HCT116 (cell line): Measurements from ENCODE around the gene ARFRP1. TPM values are rescaled to one million over a fixed set of nuclear protein-coding genes. Genes with fewer than 3 reads are reported as not detected.

Experiments used
- ATAC-seq: fragments of 200-7000 bp; cut with Tn5 transposase; 2 replicates; pipeline ENCODE4 v1.9.1; 2020; ENCODE audit warnings: mild to moderate bottlenecking, moderate library complexity
- BruUV-seq: library from RNA; stranded (reverse); fragments of 400-500 nt; replicated peaks from 2 replicates; lab custom pipeline; 2021; lab: Mats Ljungman, UMichigan
- CTCF ChIA-PET: fragments of 300-600 bp; sonication (Branson Sonifier 250); formaldehyde crosslinking; loops from one replicate; lab custom pipeline; 2021; ENCODE audit warnings: antibody characterized with exemption; lab: Charles Lee
- POLR2A ChIA-PET: fragments of 300-600, 350-600 bp; sonication (Branson Sonifier 250); formaldehyde crosslinking; loops from one replicate; lab custom pipeline; 2021; ENCODE audit warnings: antibody characterized with exemption; lab: Charles Lee
- RAD21 ChIA-PET, 2 experiments: fragments of 300-600 bp; sonication (Branson Sonifier 250); formaldehyde crosslinking; loops; one replicate each; lab custom pipeline; 2023; ENCODE audit warnings: low total read pairs in 2 of 2; ENCODE audit not compliant: uncharacterized antibody in 2 of 2, unreplicated experiment in 2 of 2, low non-redundant PET in 1 of 2; lab: Charles Lee
- DNase-seq: peaks from one replicate; pipeline ENCODE4 v3.0.0-alpha.2; 2010; ENCODE audit warnings: low read depth, low spot score
- H2AFZ ChIP-seq: fragments of 200-600 bp; shearing (Covaris generic), sonication (generic); 2 replicates; pipeline ENCODE4 v1.6.1; 2017; ENCODE audit warnings: low read depth, mixed run types, mixed read lengths, antibody characterized with exemption, low read length; ENCODE audit not compliant: poor library complexity, severe bottlenecking
- H3K27ac ChIP-seq: 2 replicates; pipeline ENCODE4 v1.5.1; 2012; ENCODE audit warnings: low read depth, low read length
- H3K27me3 ChIP-seq: fragments of 200-600 bp; sonication (generic); 2 replicates; pipeline ENCODE4 v1.6.1; 2016; ENCODE audit warnings: mixed run types, low read length, mixed read lengths; ENCODE audit not compliant: insufficient read depth
- H3K36me3 ChIP-seq, 2 experiments: fragments of 200-500 bp in 1 of 2; fragments of 200-600 bp in 1 of 2; sonication (Bioruptor generic) in 1 of 2; sonication (generic) in 1 of 2; 2 replicates each; pipeline versions ENCODE4 v1.5.1 to v1.6.1; 2014 to 2016; ENCODE audit warnings: low read length in 2 of 2, inconsistent platforms in 1 of 2, mixed read lengths in 1 of 2, mixed run types in 1 of 2; ENCODE audit not compliant: insufficient read depth in 2 of 2, control insufficient read depth in 1 of 2
- H3K4me1 ChIP-seq, 2 experiments: fragments of 200-600 bp in 1 of 2; sonication (generic) in 1 of 2; 2 replicates each; pipeline versions ENCODE4 v1.5.1 to v1.6.1; 2012 to 2017; ENCODE audit warnings: low read length in 2 of 2, inconsistent platforms in 1 of 2, mild to moderate bottlenecking in 1 of 2, mixed read lengths in 1 of 2, mixed run types in 1 of 2, moderate library complexity in 1 of 2; ENCODE audit not compliant: insufficient read depth in 2 of 2, control insufficient read depth in 1 of 2
- H3K4me2 ChIP-seq: fragments of 200-600 bp; sonication (generic); 2 replicates; pipeline ENCODE4 v1.6.1; 2017; ENCODE audit warnings: mixed run types, low read length, mixed read lengths
- H3K4me3 ChIP-seq, 2 experiments: fragments of 200-600 bp in 1 of 2; sonication (generic) in 1 of 2; replicated peaks in 1 of 2; 2 replicates each; pipeline ENCODE4 v1.5.1; 2011 to 2016; ENCODE audit warnings: low read length in 2 of 2, control low read depth in 1 of 2, low read depth in 1 of 2, mild to moderate bottlenecking in 1 of 2, mixed read lengths in 1 of 2, mixed run types in 1 of 2
- H3K79me2 ChIP-seq: fragments of 200-600 bp; sonication (generic); 2 replicates; pipeline ENCODE4 v1.6.1; 2017; ENCODE audit warnings: mild to moderate bottlenecking, mixed run types, low read length, moderate library complexity, mixed read lengths; ENCODE audit not compliant: insufficient read depth
- H3K9ac ChIP-seq: fragments of 200-600 bp; sonication (generic); 2 replicates; pipeline ENCODE4 v1.6.1; 2016; ENCODE audit warnings: low read length, mixed read lengths
- H3K9me2 ChIP-seq: fragments of 200-600 bp; sonication (generic), shearing (Covaris generic); 2 replicates; pipeline ENCODE4 v1.6.1; 2017; ENCODE audit warnings: mixed run types, mild to moderate bottlenecking, moderate library complexity; ENCODE audit not compliant: insufficient read depth
- H3K9me3 ChIP-seq, 2 experiments: fragments of 200-500 bp in 1 of 2; fragments of 200-600 bp in 1 of 2; sonication (Bioruptor generic) in 1 of 2; sonication (generic) in 1 of 2; 2 replicates each; pipeline ENCODE4 v1.6.1; 2014 to 2017; ENCODE audit warnings: low read length in 2 of 2, mixed read lengths in 2 of 2, inconsistent platforms in 1 of 2, low read depth in 1 of 2, mild to moderate bottlenecking in 1 of 2, mixed run types in 1 of 2, moderate library complexity in 1 of 2; ENCODE audit not compliant: control insufficient read depth in 1 of 2, insufficient read depth in 1 of 2
- H4K20me1 ChIP-seq: fragments of 200-600 bp; sonication (generic), shearing (Covaris generic); 2 replicates; pipeline ENCODE4 v1.6.1; 2017; ENCODE audit warnings: mixed run types, mild to moderate bottlenecking, moderate library complexity; ENCODE audit not compliant: insufficient read depth
- ATF3 ChIP-seq: IDR thresholded peaks from 2 replicates; pipeline ENCODE4 v1.6.1; 2012
- CBX3 ChIP-seq: IDR thresholded peaks from 2 replicates; pipeline ENCODE4 v1.6.1; 2012; ENCODE audit warnings: low read depth
- CEBPB ChIP-seq: IDR thresholded peaks from 2 replicates; pipeline ENCODE4 v1.6.1; 2012; ENCODE audit warnings: low read depth
- EGR1 ChIP-seq: IDR thresholded peaks from 2 replicates; pipeline ENCODE4 v1.6.1; 2012; ENCODE audit warnings: low read depth
- ELF1 ChIP-seq: IDR thresholded peaks from 2 replicates; pipeline ENCODE4 v1.6.1; 2012; ENCODE audit warnings: low read depth, borderline replicate concordance
- EZH2 ChIP-seq: fragments of 200-600 bp; sonication (generic); IDR thresholded peaks from 2 replicates; pipeline ENCODE4 v1.6.1; 2017; ENCODE audit warnings: antibody characterized with exemption, mixed run types
- EZH2phosphoT487 ChIP-seq: fragments of 200-600 bp; IDR thresholded peaks from 2 replicates; pipeline ENCODE4 v1.6.1; 2018; ENCODE audit warnings: antibody characterized with exemption, borderline replicate concordance
- FOSL1 ChIP-seq: IDR thresholded peaks from 2 replicates; pipeline ENCODE4 v1.6.1; 2012; ENCODE audit warnings: low read depth
- MAX ChIP-seq: IDR thresholded peaks from 2 replicates; pipeline ENCODE4 v1.6.1; 2012
- POLR2A ChIP-seq: IDR thresholded peaks from 2 replicates; pipeline ENCODE4 v1.7.0; 2011; ENCODE audit warnings: borderline replicate concordance; ENCODE audit not compliant: insufficient read depth, insufficient read length; ENCODE audit errors: extremely low read depth
- POLR2AphosphoS5 ChIP-seq: IDR thresholded peaks from 2 replicates; pipeline ENCODE4 v1.6.1; 2011; ENCODE audit warnings: mild to moderate bottlenecking, low read depth, low read length, moderate library complexity
- RAD21 ChIP-seq: IDR thresholded peaks from 2 replicates; pipeline ENCODE4 v1.6.1; 2012; ENCODE audit warnings: low read depth, mild to moderate bottlenecking
- REST ChIP-seq: IDR thresholded peaks from 2 replicates; pipeline ENCODE4 v1.6.1; 2012; ENCODE audit warnings: low read depth
- SIN3A ChIP-seq: IDR thresholded peaks from 2 replicates; pipeline ENCODE4 v1.6.1; 2012; ENCODE audit warnings: low read depth
- SP1 ChIP-seq: IDR thresholded peaks from 2 replicates; pipeline ENCODE4 v1.6.1; 2012; ENCODE audit warnings: low read depth
- SRF ChIP-seq: IDR thresholded peaks from 2 replicates; pipeline ENCODE4 v1.6.1; 2012; ENCODE audit warnings: low read depth
- TCF7L2 ChIP-seq: IDR thresholded peaks from 2 replicates; pipeline ENCODE4 v1.7.0; 2011; ENCODE audit warnings: borderline replicate concordance, inconsistent platforms; ENCODE audit not compliant: insufficient read depth, insufficient read length; ENCODE audit errors: extremely low read depth
- ZNF274 ChIP-seq: fragments of 200-500 bp; sonication (Bioruptor generic); IDR thresholded peaks from 2 replicates; pipeline ENCODE4 v1.6.1; 2014; ENCODE audit warnings: mild to moderate bottlenecking, low read depth, low read length, inconsistent platforms
- intact Hi-C: fragments of 100-400 bp; cut with micrococcal nuclease; formaldehyde crosslinking; loops from 2 replicates; pipeline ENCODE4 v1.10.0; 2022
- total RNA-seq: library from RNA; stranded (reverse); gene quantifications from one replicate; pipeline ENCODE4 v1.2.1, GENCODE V29; 2021; ENCODE audit not compliant: unreplicated experiment
- TF ChIP-seq, protein P1 (sequence below), 3 experiments: fragments of 200-600 bp in 1 of 3; sonication (generic) in 1 of 3; IDR thresholded peaks in 2 of 3; conservative IDR thresholded peaks in 1 of 3; 2 replicates each; pipeline ENCODE4 v1.5.1; 2012 to 2017; ENCODE audit warnings: low read depth in 2 of 3, low read length in 2 of 3, antibody characterized with exemption in 1 of 3, borderline replicate concordance in 1 of 3, control low read depth in 1 of 3, mild to moderate bottlenecking in 1 of 3, mixed read lengths in 1 of 3, mixed run types in 1 of 3, moderate library complexity in 1 of 3; ENCODE audit not compliant: insufficient read depth in 1 of 3

ARFRP1 gene
- total RNA-seq, 1 experiment from 2014 or later, result 53.7 TPM

- Histone ChIP-seq H3K4me2 (no peak overlapping the region), H3K36me3 (peaks cover 21 to 51% of the 10 kb centered on the region in 2 experiments), H3K79me2 (peaks cover 46% of the 10 kb centered on the region), H3K9me3 (no peaks in the 10 kb centered on the region), H3K27ac (no peak overlapping the region; the same call in 1 of the 2 replicates), H3K4me3 (no peak overlapping the region), H3K4me1 (no peaks in the 10 kb centered on the region), H3K9me2 (no peaks in the 10 kb centered on the region), H3K27me3 (no peaks in the 10 kb centered on the region), H3K9ac (no peak overlapping the region), H2AFZ (no peak overlapping the region), H4K20me1 (no peaks in the 10 kb centered on the region)
- TF ChIP-seq TCF7L2, result no peak
- no peak for TF ChIP-seq ELF1
- TF ChIP-seq REST, result no peak
- TF ChIP-seq CEBPB, result no peak
- TF ChIP-seq, protein P1, sequence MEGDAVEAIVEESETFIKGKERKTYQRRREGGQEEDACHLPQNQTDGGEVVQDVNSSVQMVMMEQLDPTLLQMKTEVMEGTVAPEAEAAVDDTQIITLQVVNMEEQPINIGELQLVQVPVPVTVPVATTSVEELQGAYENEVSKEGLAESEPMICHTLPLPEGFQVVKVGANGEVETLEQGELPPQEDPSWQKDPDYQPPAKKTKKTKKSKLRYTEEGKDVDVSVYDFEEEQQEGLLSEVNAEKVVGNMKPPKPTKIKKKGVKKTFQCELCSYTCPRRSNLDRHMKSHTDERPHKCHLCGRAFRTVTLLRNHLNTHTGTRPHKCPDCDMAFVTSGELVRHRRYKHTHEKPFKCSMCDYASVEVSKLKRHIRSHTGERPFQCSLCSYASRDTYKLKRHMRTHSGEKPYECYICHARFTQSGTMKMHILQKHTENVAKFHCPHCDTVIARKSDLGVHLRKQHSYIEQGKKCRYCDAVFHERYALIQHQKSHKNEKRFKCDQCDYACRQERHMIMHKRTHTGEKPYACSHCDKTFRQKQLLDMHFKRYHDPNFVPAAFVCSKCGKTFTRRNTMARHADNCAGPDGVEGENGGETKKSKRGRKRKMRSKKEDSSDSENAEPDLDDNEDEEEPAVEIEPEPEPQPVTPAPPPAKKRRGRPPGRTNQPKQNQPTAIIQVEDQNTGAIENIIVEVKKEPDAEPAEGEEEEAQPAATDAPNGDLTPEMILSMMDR (IDR thresholded peaks at IDR 0.05 in 2 of 3, conservative IDR thresholded peaks at IDR 0.05 in 1 of 3; ENCODE audit: borderline replicate concordance in 1 of 3, insufficient read depth in 1 of 3, low read depth in 2 of 3, low read length in 2 of 3), result no peak
- no peak for TF ChIP-seq POLR2AphosphoS5
- no peak for TF ChIP-seq SRF
- TF ChIP-seq EGR1, result no peak
- no peak for TF ChIP-seq FOSL1
- TF ChIP-seq EZH2phosphoT487, result no peak
- no peak for TF ChIP-seq POLR2A
- no peak for TF ChIP-seq ZNF274
- no peak for TF ChIP-seq ATF3
- TF ChIP-seq SP1, result no peak
- TF ChIP-seq EZH2, result no peak
- no peak for TF ChIP-seq RAD21
- no peak for TF ChIP-seq MAX
- no peak for TF ChIP-seq CBX3
- TF ChIP-seq SIN3A, result no peak
- ATAC-seq (peak; percentile 67), DNase-seq (no peak)
- ChIA-PET CTCF (no interaction called here), RAD21 (no interaction called here), POLR2A (no interaction called here)
- no TSS peak for BruUV-seq
- intact Hi-C loops, result no loop called here
These were observed 42.7 kb downstream of the ARFRP1 start for GRCh38 chr20:63664861-63665594.
